CD14-positive monocyte (primary cell): ENCODE measurements around the gene BAZ1B. TPM values are rescaled to one million over a fixed set of nuclear protein-coding genes. Genes with fewer than 3 reads are reported as not detected.

ENCODE experiments used
- DNase-seq, 3 donors: peaks; one replicate each; pipeline ENCODE4 v3.0.0-alpha.2; 2011 to 2022
- H2AFZ ChIP-seq: 2 replicates; pipeline ENCODE4 v1.6.0; 2012; ENCODE audit warnings: mild to moderate bottlenecking, low read depth, low read length, inconsistent platforms; ENCODE audit not compliant: insufficient read depth, poor library complexity, severe bottlenecking
- H3K27ac ChIP-seq, 2 donors: 1 replicate in 1 of 2; 2 replicates in 1 of 2; pipeline ENCODE4 v1.5.1; 2012 to 2013; ENCODE audit warnings: low read length in 2 of 2, control low read depth in 1 of 2, inconsistent platforms in 1 of 2, low read depth in 1 of 2, mild to moderate bottlenecking in 1 of 2
- H3K27me3 ChIP-seq, 2 donors: one replicate each; pipeline versions ENCODE4 v1.6.0 to v1.6.1; 2011 to 2013; ENCODE audit warnings: low read length in 2 of 2; ENCODE audit not compliant: control insufficient read depth in 2 of 2, insufficient read depth in 2 of 2
- H3K36me3 ChIP-seq, 2 donors: replicated peaks in 1 of 2; 1 replicate in 1 of 2; 2 replicates in 1 of 2; pipeline versions ENCODE4 v1.5.1 to v1.6.1; 2012 to 2013; ENCODE audit warnings: low read length in 2 of 2, control low read depth in 1 of 2, inconsistent platforms in 1 of 2, mild to moderate bottlenecking in 1 of 2; ENCODE audit not compliant: insufficient read depth in 2 of 2, control insufficient read depth in 1 of 2
- H3K4me1 ChIP-seq, 2 donors: 1 replicate in 1 of 2; 2 replicates in 1 of 2; pipeline versions ENCODE4 v1.5.1 to v1.6.1; 2012 to 2013; ENCODE audit warnings: low read length in 2 of 2, control low read depth in 1 of 2, inconsistent platforms in 1 of 2, mild to moderate bottlenecking in 1 of 2, moderate library complexity in 1 of 2; ENCODE audit not compliant: insufficient read depth in 2 of 2, control insufficient read depth in 1 of 2
- H3K4me2 ChIP-seq: replicated peaks from 2 replicates; pipeline ENCODE3; 2012; ENCODE audit warnings: low read length, moderate library complexity, mild to moderate bottlenecking; ENCODE audit not compliant: poor library complexity, severe bottlenecking; ENCODE audit errors: extremely low read depth
- H3K4me3 ChIP-seq, 3 experiments: fragments of 200-600 bp in 1 of 3; sonication (generic) in 1 of 3; replicated peaks in 1 of 3; 1 replicate in 2 of 3; 2 replicates in 1 of 3; pipeline ENCODE4 v1.5.1; 2011 to 2013; ENCODE audit warnings: low read length in 3 of 3, mild to moderate bottlenecking in 3 of 3, control low read depth in 2 of 3, low read depth in 2 of 3, inconsistent platforms in 1 of 3, moderate library complexity in 1 of 3
- H3K79me2 ChIP-seq: 2 replicates; pipeline ENCODE4 v1.6.0; 2012; ENCODE audit warnings: mild to moderate bottlenecking, control low read depth, inconsistent platforms, low read length, moderate library complexity; ENCODE audit not compliant: insufficient read depth
- H3K9ac ChIP-seq: 2 replicates; pipeline ENCODE4 v1.6.0; 2017; ENCODE audit warnings: low read length, mild to moderate bottlenecking; ENCODE audit not compliant: insufficient read depth, poor library complexity, severe bottlenecking
- H3K9me3 ChIP-seq, 2 donors: replicated peaks in 1 of 2; 1 replicate in 1 of 2; 2 replicates in 1 of 2; pipeline versions ENCODE4 v1.5.1 to v1.6.1; 2012 to 2013; ENCODE audit warnings: low read length in 2 of 2, control low read depth in 1 of 2; ENCODE audit not compliant: control insufficient read depth in 1 of 2, insufficient read depth in 1 of 2
- H4K20me1 ChIP-seq: 2 replicates; pipeline ENCODE4 v1.6.0; 2012; ENCODE audit warnings: mild to moderate bottlenecking, low read length, control low read depth, moderate library complexity; ENCODE audit not compliant: insufficient read depth
- H3K27ac Mint-ChIP-seq, 7 donors: one replicate each; pipeline ENCODE4 v1.8.0; 2020; ENCODE audit warnings: mild to moderate bottlenecking in 7 of 7, mixed read lengths in 7 of 7, moderate library complexity in 6 of 7, inconsistent platforms in 2 of 7
- H3K27me3 Mint-ChIP-seq, 3 donors: one replicate each; pipeline ENCODE4 v1.8.0; 2021 to 2022; ENCODE audit warnings: low read depth in 3 of 3, mild to moderate bottlenecking in 3 of 3, mixed read lengths in 3 of 3, moderate library complexity in 3 of 3, inconsistent platforms in 1 of 3
- H3K36me3 Mint-ChIP-seq, 2 donors: one replicate each; pipeline ENCODE4 v1.8.0; 2020; ENCODE audit warnings: mixed read lengths in 2 of 2, inconsistent platforms in 1 of 2, mild to moderate bottlenecking in 1 of 2
- H3K4me1 Mint-ChIP-seq: one replicate; pipeline ENCODE4 v1.8.0; 2020; ENCODE audit warnings: mild to moderate bottlenecking, mixed read lengths
- H3K4me3 Mint-ChIP-seq, 2 donors: one replicate each; pipeline ENCODE4 v1.8.0; 2020; ENCODE audit warnings: mild to moderate bottlenecking in 2 of 2, mixed read lengths in 2 of 2, moderate library complexity in 1 of 2
- H3K9me3 Mint-ChIP-seq, 7 donors: one replicate each; pipeline ENCODE4 v1.8.0; 2020 to 2022; ENCODE audit warnings: mixed read lengths in 7 of 7, mild to moderate bottlenecking in 6 of 7, moderate library complexity in 6 of 7, inconsistent platforms in 2 of 7
- WGBS: methylation state at CpG from one replicate; pipeline ENCODE4 v1.1.5; 2013; ENCODE audit warnings: missing lambda C conversion rate; ENCODE audit not compliant: insufficient coverage; 5-methylcytosine and 5-hydroxymethylcytosine counted together
- intact Hi-C, 2 donors: fragments of 100-400 bp; cut with micrococcal nuclease; formaldehyde crosslinking; loops; one replicate each; pipeline versions ENCODE4 v1.15.0 to v1.15.1; 2023
- polyA plus RNA-seq, 3 donors: library from polyadenylated mRNA; depleted of rRNA in 1 of 3; unstranded in 2 of 3; stranded (reverse) in 1 of 3; fragments of 300-500 nt in 2 of 3; fragments of >200 nt in 1 of 3; fragmentation: Illumina TruSeq in 2 of 3; gene quantifications; 1 replicate in 2 of 3; 2 replicates in 1 of 3; pipeline ENCODE4 v1.2.3, GENCODE V29; 2012 to 2021
- TF ChIP-seq, protein P1 (sequence below): fragments of 200-600 bp; IDR thresholded peaks from one replicate; pipeline ENCODE4 v1.8.0; 2022; ENCODE audit warnings: antibody characterized with exemption, mild to moderate bottlenecking

BAZ1B gene
- polyA plus RNA-seq, 3 donors: 2.5 to 12.1 (median 5.0) TPM

DNA sequence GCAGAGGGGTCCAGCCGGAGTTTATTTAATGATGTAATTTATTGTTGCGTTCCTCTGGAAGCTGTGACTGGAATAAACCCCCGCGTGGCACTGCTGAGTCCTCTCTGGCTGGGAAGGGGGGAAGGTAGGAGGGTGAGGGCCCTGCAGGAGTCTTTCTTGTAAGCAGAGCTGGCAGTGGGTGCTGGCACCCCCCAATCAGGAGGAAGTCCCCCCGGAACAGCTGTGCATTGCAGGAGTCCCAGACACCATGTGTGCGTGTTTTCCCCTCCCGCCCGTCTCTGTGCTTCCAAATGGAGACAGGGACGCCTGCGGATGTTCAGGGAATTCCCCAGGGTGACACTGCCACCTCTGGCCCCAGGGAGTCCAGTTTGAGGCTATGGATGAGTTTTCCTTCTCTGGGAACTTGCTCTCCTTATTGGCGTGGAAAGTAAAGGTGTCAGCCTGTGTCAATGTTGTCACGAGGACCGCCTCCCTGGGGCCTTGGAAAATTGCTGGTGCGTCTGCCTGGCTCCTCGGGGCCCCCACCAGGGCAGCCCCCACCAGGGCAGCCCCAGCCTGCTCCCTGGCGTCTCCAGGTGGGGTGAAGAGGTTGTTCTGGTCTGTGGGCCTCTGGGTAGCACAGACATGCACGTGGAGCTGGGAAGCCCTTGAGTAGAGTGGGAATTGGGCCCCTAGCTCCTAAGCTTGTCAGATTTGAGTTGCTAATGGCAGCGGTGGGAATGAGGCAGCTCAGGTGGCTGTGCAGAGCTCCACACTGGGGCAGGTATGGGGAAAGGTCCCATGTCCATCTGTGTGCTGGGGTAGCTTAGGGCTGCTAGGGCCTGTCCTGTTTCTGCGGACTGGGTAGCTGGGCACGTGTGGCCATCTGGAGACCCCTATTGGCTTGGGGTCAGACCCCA is 85.8 kb downstream of the BAZ1B start:
- H3K27ac Mint-ChIP-seq: no peak overlapping the region
- WGBS: 87% methylated on average over 19 of the region's 20 CpGs
- Histone ChIP-seq H3K79me2 (no peaks in the 10 kb centered on the region), H3K27me3 (peaks cover 0 to 11% of the 10 kb centered on the region in 2 donors), H3K36me3 (peaks cover 13 to 24% of the 10 kb centered on the region in 2 donors), H4K20me1 (no peaks in the 10 kb centered on the region), H3K4me1 (peaks cover 3 to 6% of the 10 kb centered on the region in 2 donors), H2AFZ (no peak overlapping the region), H3K9me3 (peaks cover 5 to 6% of the 10 kb centered on the region in 2 donors), H3K4me3 (no peak overlapping the region), H3K9ac (no peak overlapping the region), H3K27ac (no peak overlapping the region), H3K4me2 (no peak overlapping the region)
- TF ChIP-seq, protein P1, sequence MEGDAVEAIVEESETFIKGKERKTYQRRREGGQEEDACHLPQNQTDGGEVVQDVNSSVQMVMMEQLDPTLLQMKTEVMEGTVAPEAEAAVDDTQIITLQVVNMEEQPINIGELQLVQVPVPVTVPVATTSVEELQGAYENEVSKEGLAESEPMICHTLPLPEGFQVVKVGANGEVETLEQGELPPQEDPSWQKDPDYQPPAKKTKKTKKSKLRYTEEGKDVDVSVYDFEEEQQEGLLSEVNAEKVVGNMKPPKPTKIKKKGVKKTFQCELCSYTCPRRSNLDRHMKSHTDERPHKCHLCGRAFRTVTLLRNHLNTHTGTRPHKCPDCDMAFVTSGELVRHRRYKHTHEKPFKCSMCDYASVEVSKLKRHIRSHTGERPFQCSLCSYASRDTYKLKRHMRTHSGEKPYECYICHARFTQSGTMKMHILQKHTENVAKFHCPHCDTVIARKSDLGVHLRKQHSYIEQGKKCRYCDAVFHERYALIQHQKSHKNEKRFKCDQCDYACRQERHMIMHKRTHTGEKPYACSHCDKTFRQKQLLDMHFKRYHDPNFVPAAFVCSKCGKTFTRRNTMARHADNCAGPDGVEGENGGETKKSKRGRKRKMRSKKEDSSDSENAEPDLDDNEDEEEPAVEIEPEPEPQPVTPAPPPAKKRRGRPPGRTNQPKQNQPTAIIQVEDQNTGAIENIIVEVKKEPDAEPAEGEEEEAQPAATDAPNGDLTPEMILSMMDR: no peak
- H3K4me1 Mint-ChIP-seq: peaks cover 2% of the 10 kb centered on the region
- DNase-seq: no peak
- H3K9me3 Mint-ChIP-seq: peaks cover 6 to 12% (median 7%) of the 10 kb centered on the region in 7 donors
- H3K36me3 Mint-ChIP-seq: peaks cover 26 to 31% of the 10 kb centered on the region in 2 donors
- peaks cover 21 to 30% (median 23%) of the 10 kb centered on the region in 3 donors for H3K27me3 Mint-ChIP-seq
- intact Hi-C loops: no loop called here
- no peak overlapping the region for H3K4me3 Mint-ChIP-seq

DNA sequence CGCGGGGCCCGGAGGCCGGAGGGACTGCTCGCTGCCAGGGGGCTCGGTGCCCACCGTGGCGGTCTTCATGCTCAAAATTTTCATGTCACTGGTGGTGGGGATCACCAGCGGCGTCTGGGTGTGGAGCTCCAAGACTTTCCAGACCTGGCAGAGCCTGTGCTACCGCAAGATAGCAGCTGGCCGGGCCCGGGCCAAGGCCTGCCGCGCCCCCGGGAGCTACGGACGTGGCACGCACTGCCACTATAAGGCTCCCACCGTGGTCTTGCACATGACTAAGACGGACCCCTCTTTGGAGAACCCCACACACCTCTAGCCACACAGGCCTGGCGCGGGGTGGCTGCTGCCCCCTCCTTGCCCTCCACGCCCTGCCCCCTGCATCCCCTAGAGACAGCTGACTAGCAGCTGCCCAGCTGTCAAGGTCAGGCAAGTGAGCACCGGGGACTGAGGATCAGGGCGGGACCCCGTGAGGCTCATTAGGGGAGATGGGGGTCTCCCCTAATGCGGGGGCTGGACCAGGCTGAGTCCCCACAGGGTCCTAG is 86.6 kb downstream of the BAZ1B start:
- H3K27ac Mint-ChIP-seq: no peak overlapping the region
- H3K79me2 ChIP-seq: no peaks in the 10 kb centered on the region

More for the DNA sequence above, 86.6 kb downstream of the BAZ1B start:
- Histone ChIP-seq H3K9me3 (peaks cover 5 to 6% of the 10 kb centered on the region in 2 donors), H2AFZ (no peak overlapping the region), H3K27ac (no peak overlapping the region), H3K36me3 (peaks cover 6 to 17% of the 10 kb centered on the region in 2 donors), H3K4me2 (no peak overlapping the region), H3K4me1 (peaks cover 3 to 6% of the 10 kb centered on the region in 2 donors), H4K20me1 (no peaks in the 10 kb centered on the region), H3K9ac (no peak overlapping the region), H3K27me3 (peaks cover 0 to 11% of the 10 kb centered on the region in 2 donors), H3K4me3 (no peak overlapping the region)
- TF ChIP-seq, protein P1: no peak
- WGBS: 94% methylated on average over 24 of the region's 28 CpGs
- no peak for DNase-seq
- H3K4me1 Mint-ChIP-seq: peaks cover 2% of the 10 kb centered on the region
- H3K9me3 Mint-ChIP-seq: peaks cover 6 to 12% (median 7%) of the 10 kb centered on the region in 7 donors
- H3K4me3 Mint-ChIP-seq: peak overlapping the region; percentile 48 to 80
- peaks cover 19 to 24% of the 10 kb centered on the region in 2 donors for H3K36me3 Mint-ChIP-seq
- H3K27me3 Mint-ChIP-seq: peaks cover 21 to 30% (median 23%) of the 10 kb centered on the region in 3 donors
- intact Hi-C loops: no loop called here
